Spinal cord (tissue), 10 donors: ENCODE data around the gene MEIS1. TPM values are rescaled to one million over a fixed set of nuclear protein-coding genes. Genes with fewer than 3 reads are reported as not detected.
A peak's percentile ranks its signal among the peaks of the same experiment; 100 is the strongest.

ENCODE experiments used
- DNase-seq, 6 donors: peaks; one replicate each; pipeline versions ENCODE4 v3.0.0 to v3.0.0-alpha.2; 2013 to 2015; ENCODE audit warnings: low spot score in 6 of 6, low read depth in 4 of 6
- H3K27ac ChIP-seq: one replicate; pipeline ENCODE4 v1.5.1; 2013; ENCODE audit warnings: low read depth, low read length, control low read depth
- H3K27me3 ChIP-seq: one replicate; pipeline ENCODE4 v1.6.1; 2013; ENCODE audit warnings: low read length; ENCODE audit not compliant: control insufficient read depth, insufficient read depth
- H3K36me3 ChIP-seq: one replicate; pipeline ENCODE4 v1.6.1; 2013; ENCODE audit warnings: low read length; ENCODE audit not compliant: control insufficient read depth, insufficient read depth
- H3K4me1 ChIP-seq: one replicate; pipeline ENCODE4 v1.6.1; 2013; ENCODE audit warnings: low read length; ENCODE audit not compliant: control insufficient read depth, insufficient read depth
- H3K4me3 ChIP-seq: one replicate; pipeline ENCODE4 v1.5.1; 2013; ENCODE audit warnings: low read depth, low read length, control low read depth
- H3K9me3 ChIP-seq: one replicate; pipeline ENCODE4 v1.6.1; 2013; ENCODE audit warnings: low read length; ENCODE audit not compliant: control insufficient read depth, insufficient read depth
- WGBS: methylation state at CpG from one replicate; pipeline ENCODE4 v1.1.5; 2013; ENCODE audit warnings: missing lambda C conversion rate; ENCODE audit not compliant: insufficient coverage; 5-methylcytosine and 5-hydroxymethylcytosine counted together
- polyA plus RNA-seq, 2 donors: library from polyadenylated mRNA; unstranded; fragments of 120-200 nt; gene quantifications; one replicate each; pipeline ENCODE4 v1.2.1, GENCODE V29; 2013; ENCODE audit not compliant: insufficient read length in 2 of 2
- total RNA-seq, 2 donors: library from RNA; depleted of rRNA in 1 of 2; stranded (reverse); fragments of 120-200 nt in 1 of 2; fragments of >200 nt in 1 of 2; gene quantifications; one replicate each; pipeline versions ENCODE4 v1.2.3 to v1.2.4, GENCODE V29; 2013 to 2014
- donor health status: healthy.

Gene MEIS1
- total and polyA plus RNA-seq, 4 donors, result 50.9 to 118 (median 82.0) TPM

DNA sequence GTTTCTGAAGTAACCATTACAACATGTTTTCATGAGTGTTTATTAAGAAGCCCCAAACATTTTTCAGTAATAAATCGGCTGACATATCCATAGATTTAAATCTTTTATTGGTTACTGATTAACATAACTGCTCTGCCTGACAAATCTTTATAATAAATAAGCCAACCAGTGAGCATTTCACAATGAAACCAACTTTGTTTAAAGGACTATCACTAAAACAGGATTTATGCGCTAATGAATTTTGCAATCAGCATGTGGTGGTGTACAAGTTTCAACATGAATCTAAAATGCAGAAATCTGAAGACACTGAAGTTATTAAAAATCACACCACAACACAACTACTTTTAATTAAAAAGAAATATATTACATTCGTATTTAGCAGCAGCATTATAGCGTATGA lies 166.7 kb downstream of the MEIS1 start:
- no CpG with 5 or more reads among the region's 4 CpGs for WGBS
- Histone ChIP-seq H3K9me3 (no peaks in the 10 kb centered on the region), H3K4me1 (no peaks in the 10 kb centered on the region), H3K27ac (no peak overlapping the region), H3K4me3 (no peak overlapping the region), H3K36me3 (no peaks in the 10 kb centered on the region), H3K27me3 (no peaks in the 10 kb centered on the region)
- peak in 1 of 6 donors; percentile 22 for DNase-seq

GRCh38 chr2:66602341-66602740 lies 167.4 kb downstream of the MEIS1 start:
- no peak for DNase-seq
- no peaks in the 10 kb centered on the region for H3K36me3 ChIP-seq
- no peaks in the 10 kb centered on the region for H3K27me3 ChIP-seq
- no peaks in the 10 kb centered on the region for H3K4me1 ChIP-seq
- no peak overlapping the region for H3K27ac ChIP-seq
- no peak overlapping the region for H3K4me3 ChIP-seq
- no peaks in the 10 kb centered on the region for H3K9me3 ChIP-seq

- WGBS, result 50% methylated on average over 1 of the region's 2 CpGs
- Histone ChIP-seq H3K4me1 (no peaks in the 10 kb centered on the region), H3K27ac (no peak overlapping the region), H3K9me3 (no peaks in the 10 kb centered on the region), H3K36me3 (no peaks in the 10 kb centered on the region), H3K27me3 (no peaks in the 10 kb centered on the region), H3K4me3 (no peak overlapping the region)
- peak in 1 of 6 donors; percentile 64 for DNase-seq
Observed at GRCh38 chr2:66604326-66604725, 169.4 kb downstream of the MEIS1 start.

GRCh38 chr2:66604976-66605375 lies 170.1 kb downstream of the MEIS1 start:
- H3K27me3 ChIP-seq, result no peaks in the 10 kb centered on the region
- H3K9me3 ChIP-seq, result no peaks in the 10 kb centered on the region
- H3K27ac ChIP-seq, result no peak overlapping the region
- DNase-seq, result no peak
- no peaks in the 10 kb centered on the region for H3K36me3 ChIP-seq
- 86% methylated on average over 4 of the region's 7 CpGs for WGBS
- no peaks in the 10 kb centered on the region for H3K4me1 ChIP-seq
- H3K4me3 ChIP-seq, result no peak overlapping the region

DNA sequence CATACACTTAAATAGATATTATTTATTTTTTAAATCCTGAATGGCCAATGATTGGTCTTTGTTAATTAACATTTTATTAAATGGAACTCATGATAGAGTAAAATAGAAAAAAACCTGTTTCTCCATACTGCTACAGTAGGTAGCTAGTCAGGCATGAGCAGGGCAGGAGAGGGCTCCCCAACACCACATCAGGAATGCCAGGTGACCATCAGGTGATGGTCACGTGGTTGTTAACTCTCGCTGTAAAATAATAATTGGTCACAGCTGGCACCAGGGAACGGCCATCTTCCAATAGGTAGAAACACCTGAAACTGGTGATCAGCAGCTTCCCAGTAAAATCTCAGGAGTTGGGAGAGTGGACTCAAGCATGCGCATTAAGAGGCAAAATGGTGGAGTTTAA lies 172.2 kb downstream of the MEIS1 start:
- no peaks in the 10 kb centered on the region for H3K9me3 ChIP-seq
- no peak for DNase-seq

More for the DNA sequence above, 172.2 kb downstream of the MEIS1 start:
- H3K27ac ChIP-seq, result no peak overlapping the region
- no peak overlapping the region for H3K4me3 ChIP-seq
- no peaks in the 10 kb centered on the region for H3K4me1 ChIP-seq
- H3K27me3 ChIP-seq, result no peaks in the 10 kb centered on the region
- WGBS, result 100% methylated on average over 3 of the region's 4 CpGs
- H3K36me3 ChIP-seq, result no peaks in the 10 kb centered on the region
